A549 (cell line): ENCODE data around the gene LRRC36. TPM values are rescaled to one million over a fixed set of nuclear protein-coding genes. Genes with fewer than 3 reads are reported as not detected.

Source experiments
- ATAC-seq, 2 experiments: fragments of 200-7000 bp in 1 of 2; fragments of >200 bp in 1 of 2; cut with Nextera tagmentation in 1 of 2; cut with Tn5 transposase in 1 of 2; 3 replicates each; pipeline versions ENCODE4 v1.8.0 to v1.9.1; 2018 to 2020; ENCODE audit warnings: mild to moderate bottlenecking in 1 of 2, moderate library complexity in 1 of 2
- CTCF ChIA-PET: fragments of 300-600 bp; sonication (Branson Sonifier 250); formaldehyde crosslinking; extraction: SDS; loops from one replicate; lab custom pipeline; 2021; ENCODE audit warnings: antibody characterized with exemption, inconsistent platforms; lab: Yijun Ruan, JAX
- POLR2A ChIA-PET: fragments of 350-600 bp; formaldehyde crosslinking; extraction: SDS; loops from one replicate; lab custom pipeline; 2021; ENCODE audit warnings: antibody characterized with exemption, inconsistent platforms; lab: Yijun Ruan, JAX
- DNase-seq, 2 experiments: peaks; one replicate each; pipeline versions ENCODE4 v3.0.0 to v3.0.0-alpha.2; 2011 to 2016; ENCODE audit warnings: low read depth in 1 of 2, low spot score in 1 of 2
- FAIRE-seq: peaks from 2 replicates; lab custom pipeline; 2011; peaks lifted over from hg19 to GRCh38; lab: Jason Lieb, UNC
- H3K27ac ChIP-seq, 2 experiments: fragments of >200 bp; sonication (Bioruptor Twin); formaldehyde crosslinking; 3 replicates each; pipeline ENCODE4 v1.5.1; 2016 to 2017
- H3K4me1 ChIP-seq: fragments of >200 bp; sonication (Bioruptor Twin); formaldehyde crosslinking; 3 replicates; pipeline ENCODE4 v1.6.1; 2016
- H3K4me2 ChIP-seq: fragments of >200 bp; sonication (Bioruptor Twin); formaldehyde crosslinking; 3 replicates; pipeline ENCODE4 v1.6.1; 2016
- H3K4me3 ChIP-seq: fragments of >200 bp; sonication (Bioruptor Twin); formaldehyde crosslinking; 3 replicates; pipeline ENCODE4 v1.5.1; 2016
- H3K9me3 ChIP-seq: fragments of >200 bp; sonication (Bioruptor Twin); formaldehyde crosslinking; 3 replicates; pipeline ENCODE4 v1.6.1; 2016
- BCL3 ChIP-seq: fragments of >200 bp; sonication (Bioruptor Twin); formaldehyde crosslinking; IDR thresholded peaks from 3 replicates; pipeline ENCODE4 v1.6.1; 2016
- CBX2 ChIP-seq: fragments of 200-600 bp; sonication (generic); IDR thresholded peaks from 2 replicates; pipeline ENCODE4 v1.6.1; 2016; ENCODE audit warnings: low read depth, mild to moderate bottlenecking, borderline replicate concordance
- CBX8 ChIP-seq: fragments of 200-600 bp; sonication (generic); IDR thresholded peaks from 2 replicates; pipeline ENCODE4 v1.6.1; 2016
- CEBPB ChIP-seq, 2 experiments: fragments of >200 bp in 1 of 2; sonication (Bioruptor Twin) in 1 of 2; formaldehyde crosslinking in 1 of 2; IDR thresholded peaks; 2 replicates each; pipeline ENCODE4 v1.6.1; 2012 to 2016
- EHF ChIP-seq: fragments of 250-450 bp; sonication (Bioruptor Pico); IDR thresholded peaks from 2 replicates; pipeline ENCODE4 v1.5.0; 2020; ENCODE audit warnings: mild to moderate bottlenecking
- EHMT2 ChIP-seq: fragments of 200-600 bp; sonication (generic); IDR thresholded peaks from 2 replicates; pipeline ENCODE4 v1.6.1; 2016; ENCODE audit warnings: antibody characterized with exemption, low read depth, mild to moderate bottlenecking, moderate library complexity
- GATA3 ChIP-seq: IDR thresholded peaks from 2 replicates; pipeline ENCODE4 v1.6.1; 2012; ENCODE audit warnings: borderline replicate concordance
- HEYL ChIP-seq: fragments of 250-450 bp; sonication (Bioruptor Pico); IDR thresholded peaks from 2 replicates; pipeline ENCODE4 v1.8.0; 2021; ENCODE audit warnings: mild to moderate bottlenecking, moderate library complexity
- HMGXB4 ChIP-seq: fragments of 250-450 bp; sonication (Bioruptor Pico); IDR thresholded peaks from 2 replicates; pipeline ENCODE4 v1.5.0; 2021; ENCODE audit warnings: mild to moderate bottlenecking, moderate library complexity, borderline replicate concordance
- HOXA7 ChIP-seq: fragments of 250-450 bp; sonication (Bioruptor Pico); IDR thresholded peaks from 2 replicates; pipeline ENCODE4 v1.5.0; 2020; ENCODE audit warnings: mild to moderate bottlenecking, moderate library complexity
- MAX ChIP-seq: IDR thresholded peaks from 2 replicates; pipeline ENCODE4 v1.6.1; 2012
- MYC ChIP-seq: IDR thresholded peaks from 2 replicates; pipeline ENCODE4 v1.6.1; 2012; ENCODE audit warnings: mild to moderate bottlenecking, inconsistent platforms, low read length, improper control_type of control experiment, borderline replicate concordance
- NR3C1 ChIP-seq: fragments of >200 bp; sonication (Bioruptor Twin); formaldehyde crosslinking; IDR thresholded peaks from 3 replicates; pipeline ENCODE4 v1.6.1; 2017
- PBX3 ChIP-seq: IDR thresholded peaks from 2 replicates; pipeline ENCODE4 v1.6.1; 2012
- PHF8 ChIP-seq: fragments of 200-600 bp; sonication (generic); IDR thresholded peaks from 2 replicates; pipeline ENCODE4 v1.6.1; 2016; ENCODE audit warnings: low read depth, mild to moderate bottlenecking, antibody characterized with exemption, moderate library complexity, borderline replicate concordance
- POLR2A ChIP-seq: IDR thresholded peaks from 2 replicates; pipeline ENCODE4 v1.6.1; 2012; ENCODE audit warnings: mild to moderate bottlenecking, low read length
- RARB ChIP-seq: fragments of 250-450 bp; sonication (Bioruptor Pico); IDR thresholded peaks from 2 replicates; pipeline ENCODE4 v1.8.0; 2021; ENCODE audit warnings: mild to moderate bottlenecking, moderate library complexity
- RNF2 ChIP-seq: fragments of 200-600 bp; sonication (generic); IDR thresholded peaks from 2 replicates; pipeline ENCODE4 v1.6.1; 2016; ENCODE audit warnings: low read depth, mild to moderate bottlenecking, antibody characterized with exemption, moderate library complexity, borderline replicate concordance
- SMC3 ChIP-seq: fragments of >200 bp; sonication (Bioruptor Twin); formaldehyde crosslinking; IDR thresholded peaks from 3 replicates; pipeline ENCODE4 v1.6.1; 2018; ENCODE audit warnings: inconsistent platforms
- USF2 ChIP-seq: fragments of 450-650 bp; IDR thresholded peaks from 2 replicates; pipeline ENCODE4 v1.6.1; 2014; ENCODE audit warnings: antibody characterized with exemption
- ZNF302 ChIP-seq: fragments of 250-450 bp; sonication (Bioruptor Pico); IDR thresholded peaks from 2 replicates; pipeline ENCODE4 v1.9.0; 2021; ENCODE audit warnings: inconsistent platforms, mild to moderate bottlenecking, moderate library complexity
- ZSCAN20 ChIP-seq: fragments of 250-450 bp; sonication (Bioruptor Pico); IDR thresholded peaks from 2 replicates; pipeline ENCODE4 v1.8.0; 2022; ENCODE audit warnings: mild to moderate bottlenecking, moderate library complexity
- WGBS: methylation state at CpG from one replicate; pipeline ENCODE4 v1.1.6; 2017; ENCODE audit errors: missing lambda C conversion rate; 5-methylcytosine and 5-hydroxymethylcytosine counted together
- polyA plus RNA-seq, 4 experiments: library from polyadenylated mRNA; depleted of rRNA in 3 of 4; stranded (reverse); fragments of >200 nt; fragmentation: RNase III in 1 of 4; extraction: RNeasy Plus Mini Kit Qiagen cat#74134 plus additional on column Dnase treatment in 1 of 4; gene quantifications; 2 replicates in 3 of 4; 3 replicates in 1 of 4; pipeline ENCODE4 v1.2.3, GENCODE V29; 2011 to 2017

LRRC36 gene
- polyA plus RNA-seq, 2 of the 4 experiments (the other 2 are of a cell fraction) = 0.48 to 0.57 TPM

GRCh38 chr16:67278773-67279295, 47.8 kb upstream of the LRRC36 start:
- FAIRE-seq (no peak), ATAC-seq (peak; percentile 66 to 67)
- 0% methylated on average over 2 of the region's 42 CpGs for WGBS
- Histone ChIP-seq H3K9me3 (no peaks in the 10 kb centered on the region), H3K4me1 (peaks cover 35% of the 10 kb centered on the region)
- CTCF ChIA-PET = interaction anchor here (0.6 to 3.6 kb wide), 28 partner anchors 9 to 149 kb away, joined by 3 to 26 read pairs (median 4); partner anchors contain the start of genes FHOD1, KCTD19, LRRC36 and SLC9A5
- TF ChIP-seq RARB (CRISPR knock-in tag) (no peak), POLR2A (no peak; the same call in 1 of the 2 replicates), PBX3 (no peak), MAX (peak; percentile 86), GATA3 (no peak), NR3C1 (no peak), HOXA7 (no peak), BCL3 (no peak), MYC (0 out of 2 replicates have a peak, but pooled peaks have one; percentile 16), PHF8 (no peak), EHF (CRISPR knock-in tag) (no peak), CBX2 (no peak), RNF2 (no peak), ZNF302 (no peak), SMC3 (peak; percentile 9; the same call in 1 of the 3 replicates), HMGXB4 (CRISPR knock-in tag) (no peak), CEBPB (IDR thresholded peaks at IDR 0.05) (no peak), HEYL (CRISPR knock-in tag) (no peak), EHMT2 (no peak), ZSCAN20 (CRISPR knock-in tag) (no peak), USF2 (peak; percentile 42), CBX8 (no peak)
- TF ChIP-seq, all 56 proteins: peak for 4
- H3K4me3 ChIP-seq = peak overlapping the region; percentile 80
- H3K27ac ChIP-seq = peak overlapping the region; percentile 96 to 98
- peak; percentile 56 to 89 for DNase-seq
- POLR2A ChIA-PET = interaction anchor here (0.9 to 2.0 kb wide), 2 partner anchors 18 to 31 kb away, joined by 3 to 13 read pairs; no protein-coding TSS in a partner anchor
- peak overlapping the region; percentile 100 for H3K4me2 ChIP-seq
